DMS53 treated with DMSO at 0.1 percent for 48 hours (cell line): ENCODE results near the gene ACAP3.

Experiments
- DNase-seq: peaks from one replicate; lab custom pipeline; 2025; ENCODE audit not compliant: unreplicated experiment; lab: John Stamatoyannopoulos, UW

ACAP3 gene

GRCh38 chr1:1302006-1302430 lies 5.7 kb downstream of the ACAP3 start:
- no peak for DNase-seq

- no peak for DNase-seq
Observed at GRCh38 chr1:1300352-1300739, 7.4 kb downstream of the ACAP3 start.

- no peak for DNase-seq
Observed at GRCh38 chr1:1299686-1300351, 7.9 kb downstream of the ACAP3 start.

GRCh38 chr1:1298861-1299685 lies 8.7 kb downstream of the ACAP3 start:
- DNase-seq, result no peak

- DNase-seq, result no peak
Observed at GRCh38 chr1:1297802-1298424, 9.8 kb downstream of the ACAP3 start.

- DNase-seq, result no peak
Observed at GRCh38 chr1:1296070-1297061, 11.4 kb downstream of the ACAP3 start.

GRCh38 chr1:1295154-1295923 lies 12.4 kb downstream of the ACAP3 start:
- no peak for DNase-seq

- DNase-seq, result no peak
Observed at GRCh38 chr1:1294250-1294890, 13.4 kb downstream of the ACAP3 start.

- DNase-seq, result no peak
Observed at GRCh38 chr1:1293263-1294249, 14.2 kb downstream of the ACAP3 start.

- DNase-seq, result no peak
Observed at GRCh38 chr1:1292851-1293250, 14.9 kb downstream of the ACAP3 start.

GRCh38 chr1:1292442-1292779 lies 15.3 kb downstream of the ACAP3 start:
- DNase-seq, result no peak

- DNase-seq, result peak; percentile 83
Observed at GRCh38 chr1:1291548-1292441, 15.9 kb downstream of the ACAP3 start.

- no peak for DNase-seq
Observed at GRCh38 chr1:1291023-1291528, 16.7 kb downstream of the ACAP3 start.

- peak; percentile 45 for DNase-seq
Observed at GRCh38 chr1:1290238-1290731, 17.4 kb downstream of the ACAP3 start.

- DNase-seq, result no peak
Observed at GRCh38 chr1:1287288-1288110, 20.2 kb downstream of the ACAP3 start.
